PC-3 (cell line): ENCODE data around the gene ARHGEF28. TPM values are rescaled to one million over a fixed set of nuclear protein-coding genes. Genes with fewer than 3 reads are reported as not detected.

Experiments
- ATAC-seq: fragments of 200-7000 bp; cut with Tn5 transposase; 2 replicates; pipeline ENCODE4 v1.9.1; 2020; ENCODE audit warnings: mild to moderate bottlenecking, moderate library complexity
- BruUV-seq: library from RNA; stranded (reverse); fragments of 400-500 nt; replicated peaks from 2 replicates; lab custom pipeline; 2021; lab: Mats Ljungman, UMichigan
- CTCF ChIA-PET: fragments of 300-600 bp; sonication (Branson Sonifier 250); formaldehyde crosslinking; loops from one replicate; lab custom pipeline; 2022; ENCODE audit warnings: antibody characterized with exemption; lab: Charles Lee
- POLR2A ChIA-PET: fragments of 300-600 bp; sonication (Branson Sonifier 250); formaldehyde crosslinking; loops from one replicate; lab custom pipeline; 2022; ENCODE audit warnings: antibody characterized with exemption; ENCODE audit not compliant: unreplicated experiment; lab: Charles Lee
- DNase-seq: peaks from one replicate; pipeline ENCODE4 v3.0.0-alpha.2; 2015
- H2AFZ ChIP-seq: fragments of 300-600 bp; sonication (generic); 2 replicates; pipeline ENCODE4 v1.6.0; 2016; ENCODE audit warnings: antibody characterized with exemption, low read length
- H3F3A ChIP-seq: fragments of 300-600 bp; sonication (generic); one replicate; pipeline ENCODE4 v1.6.0; 2017; ENCODE audit warnings: antibody characterized with exemption, low read length, control low read depth, mild to moderate bottlenecking; ENCODE audit not compliant: unreplicated experiment
- H3K27ac ChIP-seq: fragments of 300-600 bp; sonication (generic); 2 replicates; pipeline ENCODE4 v1.5.1; 2016; ENCODE audit warnings: mild to moderate bottlenecking, low read length
- H3K27me3 ChIP-seq: fragments of 300-600 bp; sonication (generic); 2 replicates; pipeline ENCODE4 v1.6.1; 2016; ENCODE audit warnings: low read length, mixed read lengths
- H3K36me3 ChIP-seq: fragments of 300-600 bp; sonication (generic); 2 replicates; pipeline ENCODE4 v1.6.1; 2016; ENCODE audit warnings: low read depth, mixed run types, low read length, mixed read lengths
- H3K4me1 ChIP-seq: fragments of 300-600 bp; sonication (generic); 2 replicates; pipeline ENCODE4 v1.5.1; 2016; ENCODE audit warnings: low read length; ENCODE audit not compliant: insufficient read depth
- H3K4me2 ChIP-seq: fragments of 300-600 bp; sonication (generic); 2 replicates; pipeline ENCODE4 v1.6.0; 2016; ENCODE audit warnings: low read length
- H3K4me3 ChIP-seq: fragments of 300-600 bp; sonication (generic); 2 replicates; pipeline ENCODE4 v1.5.1; 2016; ENCODE audit warnings: mild to moderate bottlenecking, low read length, mixed read lengths
- H3K79me2 ChIP-seq: fragments of 300-600 bp; sonication (generic); 2 replicates; pipeline ENCODE4 v1.6.1; 2017; ENCODE audit warnings: low read length, mixed read lengths
- H3K9ac ChIP-seq: fragments of 300-600 bp; sonication (generic); 2 replicates; pipeline ENCODE4 v1.6.0; 2016; ENCODE audit warnings: mild to moderate bottlenecking, low read length
- H3K9me2 ChIP-seq: fragments of 300-600 bp; sonication (generic); replicated peaks from 2 replicates; pipeline ENCODE4 v1.6.1; 2016; ENCODE audit warnings: mixed run types, low read length, mixed read lengths
- H3K9me3 ChIP-seq: fragments of 300-600 bp; sonication (generic); 2 replicates; pipeline ENCODE4 v1.6.1; 2016; ENCODE audit warnings: low read length, mixed read lengths
- H4K20me1 ChIP-seq: fragments of 300-600 bp; sonication (generic); 2 replicates; pipeline ENCODE4 v1.6.1; 2016; ENCODE audit warnings: low read length, mixed read lengths
- EZH2 ChIP-seq: fragments of 300-600 bp; sonication (generic); IDR thresholded peaks from one replicate; pipeline ENCODE4 v1.6.1; 2017; ENCODE audit warnings: antibody characterized with exemption, mild to moderate bottlenecking, low read length; ENCODE audit not compliant: unreplicated experiment
- EZH2phosphoT487 ChIP-seq: fragments of 300-600 bp; sonication (generic); IDR thresholded peaks from 2 replicates; pipeline ENCODE4 v1.6.1; 2018; ENCODE audit warnings: mild to moderate bottlenecking, antibody characterized with exemption, low read length, borderline replicate concordance
- intact Hi-C: fragments of 100-400 bp; cut with micrococcal nuclease; formaldehyde crosslinking; loops from 2 replicates; pipeline ENCODE4 v1.9.0; 2023
- total RNA-seq: library from RNA; depleted of rRNA; stranded (reverse); fragments of >200 nt; gene quantifications from 2 replicates; pipeline ENCODE4 v1.2.3, GENCODE V29; 2014
- TF ChIP-seq, protein P1 (sequence below): fragments of 300-600 bp; sonication (generic); conservative IDR thresholded peaks from 2 replicates; pipeline ENCODE4 v1.5.1; 2017; ENCODE audit warnings: antibody characterized with exemption, low read depth, mild to moderate bottlenecking, low read length

The ARHGEF28 gene
- total RNA-seq, 1 experiment from 2014 or later = 24.2 TPM

DNA sequence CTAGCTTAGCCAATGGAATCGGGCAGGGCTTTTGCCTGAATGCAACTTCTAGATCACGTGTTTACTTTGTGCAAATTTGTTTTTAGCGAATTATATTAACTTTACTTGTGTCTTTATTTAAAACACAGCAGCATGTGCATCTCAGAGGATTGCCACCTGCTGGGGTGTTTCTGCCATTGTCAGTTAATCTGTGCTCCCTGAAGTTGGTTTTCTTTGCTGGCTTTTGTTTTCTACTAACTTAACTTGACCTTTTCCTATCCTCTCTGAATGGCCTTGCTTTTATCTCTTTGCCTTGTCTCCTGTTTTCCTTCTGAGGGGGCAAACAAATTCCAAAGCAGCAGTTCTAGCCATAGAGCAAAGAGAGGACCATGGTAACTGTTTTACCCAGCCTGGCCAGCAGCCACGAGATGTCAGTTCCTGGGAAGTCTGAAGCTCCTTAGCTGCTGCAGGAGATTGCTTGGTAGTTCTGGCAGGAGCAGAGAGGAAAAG, 67.6 kb downstream of the ARHGEF28 start:
- H3K9ac ChIP-seq = no peak overlapping the region
- no TSS peak for BruUV-seq
- peaks cover 35% of the 10 kb centered on the region for H3K4me1 ChIP-seq
- peaks cover 8% of the 10 kb centered on the region; the same call in 1 of the 2 replicates for H3K79me2 ChIP-seq
- ATAC-seq = no peak
- H3K9me2 ChIP-seq = no peaks in the 10 kb centered on the region
- H2AFZ ChIP-seq = no peak overlapping the region
- H3K27ac ChIP-seq = no peak overlapping the region
- ChIA-PET POLR2A (no interaction called here), CTCF (interaction anchor here (1.7 kb wide), 1 partner anchor 102 kb away, joined by 5 read pairs; no protein-coding TSS in a partner anchor)
- TF ChIP-seq, protein P1, sequence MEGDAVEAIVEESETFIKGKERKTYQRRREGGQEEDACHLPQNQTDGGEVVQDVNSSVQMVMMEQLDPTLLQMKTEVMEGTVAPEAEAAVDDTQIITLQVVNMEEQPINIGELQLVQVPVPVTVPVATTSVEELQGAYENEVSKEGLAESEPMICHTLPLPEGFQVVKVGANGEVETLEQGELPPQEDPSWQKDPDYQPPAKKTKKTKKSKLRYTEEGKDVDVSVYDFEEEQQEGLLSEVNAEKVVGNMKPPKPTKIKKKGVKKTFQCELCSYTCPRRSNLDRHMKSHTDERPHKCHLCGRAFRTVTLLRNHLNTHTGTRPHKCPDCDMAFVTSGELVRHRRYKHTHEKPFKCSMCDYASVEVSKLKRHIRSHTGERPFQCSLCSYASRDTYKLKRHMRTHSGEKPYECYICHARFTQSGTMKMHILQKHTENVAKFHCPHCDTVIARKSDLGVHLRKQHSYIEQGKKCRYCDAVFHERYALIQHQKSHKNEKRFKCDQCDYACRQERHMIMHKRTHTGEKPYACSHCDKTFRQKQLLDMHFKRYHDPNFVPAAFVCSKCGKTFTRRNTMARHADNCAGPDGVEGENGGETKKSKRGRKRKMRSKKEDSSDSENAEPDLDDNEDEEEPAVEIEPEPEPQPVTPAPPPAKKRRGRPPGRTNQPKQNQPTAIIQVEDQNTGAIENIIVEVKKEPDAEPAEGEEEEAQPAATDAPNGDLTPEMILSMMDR = peak; percentile 58
- no peak for TF ChIP-seq EZH2phosphoT487
- H3K27me3 ChIP-seq = no peaks in the 10 kb centered on the region
- intact Hi-C loops = loop anchor here (5.0 to 10.0 kb wide), 2 partner anchors 69 to 99 kb away; partner anchors contain the start of gene ARHGEF28
- H3K4me3 ChIP-seq = no peak overlapping the region
- H3F3A ChIP-seq = no peaks in the 10 kb centered on the region
- H3K9me3 ChIP-seq = no peaks in the 10 kb centered on the region
- no peaks in the 10 kb centered on the region for H3K36me3 ChIP-seq
- H3K4me2 ChIP-seq = no peak overlapping the region
- DNase-seq = peak; percentile 47
- H4K20me1 ChIP-seq = no peaks in the 10 kb centered on the region

DNA sequence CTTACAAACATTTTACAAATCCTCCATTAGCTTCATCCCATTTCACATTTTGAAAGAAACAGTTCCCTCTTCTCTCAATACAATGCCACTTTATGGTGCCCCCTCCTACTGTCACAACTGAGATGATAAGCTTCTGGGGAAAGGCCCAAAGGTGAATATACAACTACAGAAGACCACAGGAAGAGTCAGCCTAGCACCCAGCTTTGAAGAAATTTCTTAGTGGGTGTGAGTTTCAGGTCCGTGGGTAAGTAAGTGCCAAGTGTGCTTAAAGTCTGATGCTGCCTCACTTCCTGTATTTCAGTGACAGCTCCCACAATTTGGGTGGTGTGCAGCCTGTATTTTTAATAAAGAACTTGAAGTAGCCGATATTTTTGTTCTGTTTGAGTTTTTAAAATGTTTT, 68.1 kb downstream of the ARHGEF28 start:
- Histone ChIP-seq H3K9me2 (no peaks in the 10 kb centered on the region), H3K9me3 (no peaks in the 10 kb centered on the region), H3K4me2 (no peak overlapping the region), H3K4me3 (no peak overlapping the region), H3K9ac (no peak overlapping the region), H3F3A (no peaks in the 10 kb centered on the region), H3K36me3 (no peaks in the 10 kb centered on the region), H4K20me1 (no peaks in the 10 kb centered on the region), H3K27me3 (no peaks in the 10 kb centered on the region), H3K79me2 (peaks cover 8% of the 10 kb centered on the region; the same call in 1 of the 2 replicates), H2AFZ (no peak overlapping the region), H3K27ac (no peak overlapping the region), H3K4me1 (peaks cover 35% of the 10 kb centered on the region)
- intact Hi-C loops = loop anchor here (5.0 to 10.0 kb wide), 2 partner anchors 69 to 98 kb away; partner anchors contain the start of gene ARHGEF28
- no peak for TF ChIP-seq EZH2phosphoT487
- TF ChIP-seq EZH2 = no peak
- DNase-seq (no peak), ATAC-seq (no peak)
- BruUV-seq = no TSS peak
- ChIA-PET CTCF (interaction anchor here (1.7 kb wide), 1 partner anchor 103 kb away, joined by 5 read pairs; no protein-coding TSS in a partner anchor), POLR2A (no interaction called here)

DNA sequence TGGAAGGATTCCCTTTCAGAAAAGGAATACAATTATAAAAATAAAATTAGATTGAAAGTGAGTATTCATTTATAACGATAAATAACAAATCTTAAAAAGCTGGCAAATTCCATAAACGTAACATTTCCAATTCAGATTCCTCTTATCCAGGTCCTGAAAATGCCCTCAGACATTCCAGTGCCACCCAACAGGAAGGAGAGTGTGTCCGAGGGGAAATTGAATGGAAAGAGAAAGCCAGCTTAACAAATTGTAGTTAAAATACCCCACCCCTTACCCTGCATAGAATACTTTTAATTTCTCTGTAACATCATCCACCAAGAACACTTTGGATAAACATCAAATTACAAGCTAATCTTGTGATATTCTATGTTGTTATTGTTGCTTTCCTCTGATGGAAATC, 72.0 kb downstream of the ARHGEF28 start:
- Histone ChIP-seq H3K79me2 (peaks cover 12% of the 10 kb centered on the region), H4K20me1 (no peaks in the 10 kb centered on the region), H3K9ac (no peak overlapping the region), H3K4me3 (no peak overlapping the region), H3K27ac (no peak overlapping the region), H3K4me2 (no peak overlapping the region), H3F3A (no peaks in the 10 kb centered on the region), H3K36me3 (no peaks in the 10 kb centered on the region), H3K9me2 (no peaks in the 10 kb centered on the region), H2AFZ (no peak overlapping the region), H3K4me1 (peaks cover 38% of the 10 kb centered on the region), H3K9me3 (no peaks in the 10 kb centered on the region), H3K27me3 (no peaks in the 10 kb centered on the region)
- intact Hi-C loops = loop anchor here (10.0 kb wide), 1 partner anchor 73 kb away; the partner anchor contains the start of gene ARHGEF28
- ChIA-PET POLR2A (no interaction called here), CTCF (no interaction called here)
- no peak for DNase-seq
- no peak for ATAC-seq
- TF ChIP-seq, protein P1 = no peak
- TF ChIP-seq EZH2phosphoT487 (no peak), EZH2 (no peak)
- no TSS peak for BruUV-seq
